Osteoblast (primary cell): ENCODE measurements around the gene OSBP2. TPM values are rescaled to one million over a fixed set of nuclear protein-coding genes. Genes with fewer than 3 reads are reported as not detected.
A peak's percentile ranks its signal among the peaks of the same experiment; 100 is the strongest.

Experiments
- DNase-seq: peaks from one replicate; pipeline ENCODE4 v3.0.0; 2011; ENCODE audit warnings: low spot score, mixed read lengths; ENCODE audit not compliant: insufficient read length; ENCODE audit errors: missing footprints
- H2AFZ ChIP-seq: 2 replicates; pipeline ENCODE4 v1.6.0; 2011; ENCODE audit warnings: mild to moderate bottlenecking, low read length
- H3K27ac ChIP-seq: 2 replicates; pipeline ENCODE4 v1.5.1; 2011; ENCODE audit warnings: mild to moderate bottlenecking, low read depth, low read length, moderate library complexity
- H3K27me3 ChIP-seq: 2 replicates; pipeline ENCODE4 v1.6.0; 2012; ENCODE audit warnings: mild to moderate bottlenecking, control low read depth, inconsistent platforms, low read length, moderate library complexity; ENCODE audit not compliant: insufficient read depth
- H3K36me3 ChIP-seq: 2 replicates; pipeline ENCODE4 v1.5.1; 2011; ENCODE audit warnings: mild to moderate bottlenecking, low read length, control low read depth, moderate library complexity; ENCODE audit not compliant: insufficient read depth
- H3K4me1 ChIP-seq: 2 replicates; pipeline ENCODE4 v1.5.1; 2011; ENCODE audit warnings: mild to moderate bottlenecking, low read length, control low read depth, moderate library complexity; ENCODE audit not compliant: insufficient read depth
- H3K4me2 ChIP-seq: 2 replicates; pipeline ENCODE4 v1.6.0; 2011; ENCODE audit warnings: mild to moderate bottlenecking, low read length; ENCODE audit not compliant: insufficient read depth
- H3K4me3 ChIP-seq: fragments of 200-600 bp; sonication (generic); 3 replicates; pipeline ENCODE4 v1.5.1; 2012; ENCODE audit warnings: mild to moderate bottlenecking, low read length, inconsistent platforms; ENCODE audit not compliant: insufficient read depth
- H3K79me2 ChIP-seq: 2 replicates; pipeline ENCODE4 v1.6.0; 2012; ENCODE audit warnings: mild to moderate bottlenecking, low read length, control low read depth, inconsistent platforms; ENCODE audit not compliant: insufficient read depth
- H3K9me3 ChIP-seq: 2 replicates; pipeline ENCODE4 v1.5.1; 2011; ENCODE audit warnings: low read depth, low read length, control low read depth
- H4K20me1 ChIP-seq: 2 replicates; pipeline ENCODE4 v1.6.0; 2012; ENCODE audit warnings: mild to moderate bottlenecking, low read length, control low read depth; ENCODE audit not compliant: insufficient read depth
- total RNA-seq: library from RNA; depleted of rRNA; stranded (reverse); fragments of >200 nt; gene quantifications from 2 replicates; pipeline ENCODE4 v1.2.3, GENCODE V29; 2012
- TF ChIP-seq, protein P1 (sequence below): IDR thresholded peaks from 2 replicates; pipeline ENCODE4 v1.5.1; 2011; ENCODE audit warnings: mild to moderate bottlenecking, low read depth, low read length, moderate library complexity; ENCODE audit errors: extremely low read depth

OSBP2 gene
- total RNA-seq, 1 donor: 4.3 TPM

DNA sequence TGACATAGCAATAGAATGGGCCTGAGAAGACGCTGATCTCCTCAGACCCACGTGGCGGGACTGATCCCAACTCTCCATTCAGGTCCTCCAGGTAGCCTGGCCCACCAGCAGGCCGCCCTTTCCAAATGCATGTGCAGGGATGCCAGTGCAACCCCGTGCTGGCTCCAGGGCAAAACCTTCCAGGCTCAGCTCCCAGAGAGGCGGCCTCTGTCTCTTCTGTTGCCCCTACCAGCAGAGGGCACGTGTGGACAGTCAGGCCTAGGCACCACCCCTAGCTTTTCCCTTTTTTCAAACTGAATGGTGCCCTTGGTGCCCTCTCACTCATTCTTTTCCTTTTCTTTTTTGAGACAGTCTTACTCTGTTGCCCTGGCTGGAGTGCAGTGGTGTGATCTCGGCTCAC, 121.7 kb downstream of the OSBP2 start:
- no peak overlapping the region for H3K4me3 ChIP-seq
- DNase-seq: no peak
- no peaks in the 10 kb centered on the region for H3K27me3 ChIP-seq
- no peaks in the 10 kb centered on the region for H3K4me1 ChIP-seq
- no peaks in the 10 kb centered on the region for H3K36me3 ChIP-seq
- peaks cover 3% of the 10 kb centered on the region for H4K20me1 ChIP-seq
- no peaks in the 10 kb centered on the region for H3K79me2 ChIP-seq
- no peaks in the 10 kb centered on the region for H3K9me3 ChIP-seq
- TF ChIP-seq, protein P1, sequence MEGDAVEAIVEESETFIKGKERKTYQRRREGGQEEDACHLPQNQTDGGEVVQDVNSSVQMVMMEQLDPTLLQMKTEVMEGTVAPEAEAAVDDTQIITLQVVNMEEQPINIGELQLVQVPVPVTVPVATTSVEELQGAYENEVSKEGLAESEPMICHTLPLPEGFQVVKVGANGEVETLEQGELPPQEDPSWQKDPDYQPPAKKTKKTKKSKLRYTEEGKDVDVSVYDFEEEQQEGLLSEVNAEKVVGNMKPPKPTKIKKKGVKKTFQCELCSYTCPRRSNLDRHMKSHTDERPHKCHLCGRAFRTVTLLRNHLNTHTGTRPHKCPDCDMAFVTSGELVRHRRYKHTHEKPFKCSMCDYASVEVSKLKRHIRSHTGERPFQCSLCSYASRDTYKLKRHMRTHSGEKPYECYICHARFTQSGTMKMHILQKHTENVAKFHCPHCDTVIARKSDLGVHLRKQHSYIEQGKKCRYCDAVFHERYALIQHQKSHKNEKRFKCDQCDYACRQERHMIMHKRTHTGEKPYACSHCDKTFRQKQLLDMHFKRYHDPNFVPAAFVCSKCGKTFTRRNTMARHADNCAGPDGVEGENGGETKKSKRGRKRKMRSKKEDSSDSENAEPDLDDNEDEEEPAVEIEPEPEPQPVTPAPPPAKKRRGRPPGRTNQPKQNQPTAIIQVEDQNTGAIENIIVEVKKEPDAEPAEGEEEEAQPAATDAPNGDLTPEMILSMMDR: no peak
- H3K4me2 ChIP-seq: no peak overlapping the region
- H2AFZ ChIP-seq: no peak overlapping the region
- H3K27ac ChIP-seq: no peak overlapping the region

DNA sequence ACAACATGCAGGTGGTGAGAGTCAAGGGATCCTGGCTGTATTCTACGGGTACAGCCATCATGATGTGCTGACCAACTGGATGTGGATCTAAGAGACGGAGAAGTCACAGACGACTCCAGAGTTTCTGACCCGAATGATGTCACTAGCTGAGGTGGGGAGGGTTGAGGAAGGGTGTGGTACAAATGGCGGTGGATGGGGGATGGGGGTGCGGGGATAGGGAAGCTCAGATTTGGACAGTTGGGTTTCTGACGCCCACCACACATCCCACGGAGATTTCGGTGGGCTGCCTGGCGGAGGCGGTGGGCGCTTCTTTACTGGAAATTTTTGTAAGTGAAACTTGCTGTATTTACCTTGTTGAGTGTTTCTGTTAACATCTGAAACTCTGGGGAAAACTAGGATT, 126.7 kb downstream of the OSBP2 start:
- H3K27ac ChIP-seq: no peak overlapping the region
- H2AFZ ChIP-seq: no peak overlapping the region
- TF ChIP-seq, protein P1: no peak

DNA sequence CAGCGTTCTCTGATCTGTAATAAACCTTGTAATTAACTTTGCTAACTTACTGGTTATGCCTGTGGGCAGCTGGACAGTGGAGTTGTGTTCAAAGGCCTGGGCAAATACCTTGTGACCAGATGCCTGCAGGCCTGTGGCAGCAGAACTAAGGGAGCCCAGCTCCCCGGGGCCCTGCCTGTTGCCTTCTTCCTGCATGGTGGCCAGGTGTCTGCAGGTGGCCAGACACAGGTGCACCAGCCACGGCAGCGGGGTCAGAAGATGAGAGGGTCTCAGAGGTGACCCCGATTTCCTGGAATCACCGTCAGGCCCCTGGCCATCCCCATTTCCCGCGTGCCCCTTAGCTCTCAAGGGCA, 127.2 kb downstream of the OSBP2 start:
- Histone ChIP-seq H3K27ac (no peak overlapping the region), H3K4me2 (peak overlapping the region; percentile 83), H3K4me3 (peak overlapping the region; percentile 74), H2AFZ (peak overlapping the region; percentile 80), H3K79me2 (no peaks in the 10 kb centered on the region), H3K36me3 (no peaks in the 10 kb centered on the region), H4K20me1 (peaks cover 4% of the 10 kb centered on the region), H3K27me3 (peaks cover 19% of the 10 kb centered on the region), H3K4me1 (peaks cover 11% of the 10 kb centered on the region), H3K9me3 (no peaks in the 10 kb centered on the region)
- TF ChIP-seq, protein P1: no peak
- DNase-seq: no peak

More for the DNA sequence above, 126.7 kb downstream of the OSBP2 start:
- no peaks in the 10 kb centered on the region for H3K9me3 ChIP-seq
- H3K36me3 ChIP-seq: no peaks in the 10 kb centered on the region
- peaks cover 11% of the 10 kb centered on the region for H3K4me1 ChIP-seq
- peaks cover 19% of the 10 kb centered on the region for H3K27me3 ChIP-seq
- peaks cover 5% of the 10 kb centered on the region for H4K20me1 ChIP-seq
- H3K4me3 ChIP-seq: no peak overlapping the region
- DNase-seq: no peak
- H3K79me2 ChIP-seq: no peaks in the 10 kb centered on the region
- H3K4me2 ChIP-seq: no peak overlapping the region

DNA sequence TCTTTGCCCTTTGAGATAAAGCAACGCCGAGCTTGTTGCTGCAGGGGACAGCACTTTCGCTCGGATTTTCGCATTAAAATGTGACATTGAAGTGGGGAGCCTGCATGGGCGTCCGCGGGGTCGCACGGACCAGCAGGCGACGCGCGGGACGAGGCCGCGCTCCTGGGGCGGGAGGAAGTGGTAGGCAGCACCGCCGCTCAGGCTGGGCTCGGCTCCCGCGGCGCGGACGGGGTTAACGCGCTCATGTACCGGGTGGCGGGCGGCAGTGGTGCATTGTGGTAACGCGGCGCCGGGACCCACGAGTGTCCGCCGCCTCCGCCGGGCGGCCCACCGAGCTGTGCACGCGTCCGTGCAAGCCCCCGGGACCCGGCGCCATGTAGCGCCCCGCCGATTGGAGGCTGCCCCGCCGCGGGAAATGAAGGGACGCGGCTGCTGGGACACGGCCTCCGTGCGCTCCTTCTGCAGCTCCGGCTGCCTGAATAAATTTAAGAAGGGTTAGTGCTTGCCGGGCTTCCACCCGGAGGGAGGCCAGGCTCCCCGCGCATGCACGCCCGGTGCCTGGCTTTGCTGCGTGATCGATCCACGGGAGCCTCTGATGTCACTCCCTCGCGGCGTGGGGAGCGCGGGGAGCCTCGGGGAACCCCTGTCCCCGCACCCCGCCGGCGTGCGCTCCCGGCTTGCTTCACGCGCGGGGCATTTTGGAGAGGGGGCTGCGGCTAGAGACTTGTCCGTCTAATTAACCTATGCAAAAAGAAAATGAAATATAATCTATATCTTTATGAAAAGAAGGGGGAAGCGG, 127.7 kb downstream of the OSBP2 start:
- peak; percentile 92 for DNase-seq
- H2AFZ ChIP-seq: peak overlapping the region; percentile 80
- no peaks in the 10 kb centered on the region for H3K36me3 ChIP-seq
- TF ChIP-seq, protein P1: no peak
- peak overlapping the region; percentile 83 for H3K4me2 ChIP-seq
- peaks cover 19% of the 10 kb centered on the region for H3K27me3 ChIP-seq
- H3K79me2 ChIP-seq: no peaks in the 10 kb centered on the region
- peak overlapping the region; percentile 74 for H3K4me3 ChIP-seq
- H3K27ac ChIP-seq: no peak overlapping the region
- H3K9me3 ChIP-seq: no peaks in the 10 kb centered on the region
- peaks cover 11% of the 10 kb centered on the region for H3K4me1 ChIP-seq
- H4K20me1 ChIP-seq: peaks cover 4% of the 10 kb centered on the region
